Activated gamma-delta T cell (primary cell): Measurements from ENCODE around the gene RAB17.
"Not testable (repeated sequence)": the region's sequence is repeated elsewhere in the genome, so short reads cannot be mapped to it uniquely, and the experiment has no call there.

Experiments used
- DNase-seq: peaks from one replicate; lab custom pipeline; 2025; lab: John Stamatoyannopoulos, UW

Gene RAB17

DNA sequence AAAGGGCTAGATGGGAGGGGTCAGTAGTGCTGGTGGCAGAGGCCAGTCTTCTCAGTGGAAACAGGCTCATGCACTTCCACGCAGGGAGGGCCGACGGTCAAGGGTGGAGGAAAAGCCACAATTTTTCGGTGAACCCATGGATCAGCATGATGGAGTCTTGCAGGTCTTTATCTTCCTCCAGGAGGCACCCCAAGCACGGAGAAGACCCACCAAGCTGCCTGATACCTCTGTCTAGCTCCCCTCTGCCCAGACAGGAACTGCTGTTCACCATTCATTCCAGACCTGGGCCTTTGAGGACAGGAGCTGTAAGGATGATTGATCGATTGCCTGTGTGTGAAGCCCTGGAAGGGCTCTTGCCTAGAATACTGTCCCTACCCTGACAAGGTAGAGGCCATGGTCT lies 34.0 kb upstream of the RAB17 start:
- no peak for DNase-seq

GRCh38 chr2:237623428-237624403 lies 33.2 kb upstream of the RAB17 start:
- no peak for DNase-seq

GRCh38 chr2:237618449-237618848 lies 27.9 kb upstream of the RAB17 start:
- DNase-seq = no peak

DNA sequence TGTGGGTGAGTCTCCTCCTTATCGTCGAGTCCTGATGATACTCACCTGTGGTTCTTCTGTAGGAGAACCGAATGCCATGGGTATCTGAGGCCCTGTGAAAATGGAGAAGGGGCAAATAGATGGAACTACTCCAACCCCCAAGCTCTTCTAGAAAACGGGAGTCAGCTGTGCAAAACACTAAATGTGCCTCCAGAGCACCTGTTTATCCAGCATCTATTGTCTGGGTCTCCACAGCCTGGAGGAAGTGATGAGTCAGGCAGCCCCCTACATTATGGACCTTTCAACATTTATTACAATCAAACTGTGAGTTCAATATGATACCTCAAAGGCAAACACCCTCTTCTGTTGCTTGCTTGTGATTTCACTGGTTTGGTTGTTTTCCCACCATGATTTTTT lies 27.1 kb upstream of the RAB17 start:
- DNase-seq = no peak

GRCh38 chr2:237616734-237617586 lies 26.4 kb upstream of the RAB17 start:
- no peak for DNase-seq

GRCh38 chr2:237616373-237616733 lies 25.8 kb upstream of the RAB17 start:
- DNase-seq = no peak

DNA sequence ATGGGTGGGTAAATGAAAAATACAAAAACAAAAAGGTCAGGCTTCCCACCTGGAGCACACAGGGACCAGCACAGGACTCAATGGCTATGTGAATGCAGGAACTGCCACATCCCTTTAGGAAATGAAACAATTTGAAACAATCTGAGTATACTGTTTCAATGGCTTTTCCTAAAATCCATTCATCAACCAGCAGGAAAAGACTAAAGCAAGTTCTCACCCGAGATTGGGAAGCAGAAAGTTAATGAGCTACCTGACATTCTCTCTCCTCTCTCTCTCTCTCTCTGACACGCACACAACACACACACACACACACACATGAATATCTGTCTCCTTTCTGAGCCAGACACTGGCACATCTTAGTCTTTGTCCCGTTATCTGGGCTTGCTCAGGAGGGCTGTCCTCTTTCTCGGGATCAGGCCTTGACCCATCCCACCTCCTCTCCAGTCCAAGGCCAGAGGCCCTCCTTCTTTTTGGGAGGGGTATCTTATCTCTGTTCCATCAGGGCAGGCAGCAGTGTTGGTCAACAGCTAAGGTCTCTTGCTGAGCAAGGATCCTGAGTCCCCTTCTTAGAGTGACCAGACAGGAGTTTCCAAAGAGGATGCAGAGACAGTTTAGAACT lies 25.2 kb upstream of the RAB17 start:
- DNase-seq = no peak

DNA sequence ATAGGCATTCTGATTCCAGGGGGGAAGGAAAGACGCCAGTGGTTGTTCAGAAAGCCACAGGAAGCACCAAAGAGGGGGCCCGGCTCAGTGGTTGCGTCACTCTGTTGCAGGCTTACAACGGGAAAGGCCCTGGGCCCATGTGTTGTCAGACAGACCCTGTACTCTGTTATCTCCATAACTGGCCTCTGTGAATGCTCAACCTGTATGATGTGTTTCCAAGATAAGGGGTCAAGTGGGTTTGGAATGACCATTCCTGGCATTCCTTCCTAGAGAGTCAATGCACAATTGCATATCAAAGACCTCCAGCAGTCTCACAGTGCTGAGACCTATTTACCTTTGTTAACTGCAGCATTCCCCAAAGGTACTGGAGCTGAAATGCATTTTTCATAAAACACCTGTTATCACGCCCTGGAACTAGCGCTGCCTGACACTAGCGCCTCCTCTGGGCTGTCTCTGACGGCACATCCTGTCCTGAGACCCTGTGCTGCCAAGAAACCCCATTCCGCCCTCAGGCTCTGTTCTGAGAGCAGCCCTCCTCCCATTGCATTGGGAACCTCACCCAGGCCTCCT lies 23.7 kb upstream of the RAB17 start:
- no peak for DNase-seq

DNA sequence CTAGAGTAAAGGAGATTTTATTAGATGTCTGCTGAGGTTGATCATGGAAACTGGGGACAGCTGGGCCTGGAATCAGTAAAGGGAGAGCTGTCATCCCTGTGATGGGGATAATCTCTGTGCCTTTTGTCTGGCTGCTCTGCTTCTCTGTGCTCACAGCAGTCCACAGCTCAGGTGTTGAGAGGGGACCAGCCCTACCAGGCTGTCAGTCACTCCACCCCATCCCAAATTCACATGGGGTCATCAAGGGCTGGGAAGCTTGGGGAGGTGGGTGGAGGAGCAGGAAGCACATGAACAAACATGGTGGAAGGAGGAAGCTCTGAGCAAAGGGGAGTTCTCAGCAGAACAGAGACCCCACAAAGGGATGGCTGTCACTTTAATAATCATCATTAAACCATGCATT lies 23.1 kb upstream of the RAB17 start:
- no peak for DNase-seq

- no peak for DNase-seq
Observed at GRCh38 chr2:237612527-237613357, 22.2 kb upstream of the RAB17 start.

GRCh38 chr2:237606522-237606921 lies 16.0 kb upstream of the RAB17 start:
- DNase-seq = not testable (repeated sequence)

DNA sequence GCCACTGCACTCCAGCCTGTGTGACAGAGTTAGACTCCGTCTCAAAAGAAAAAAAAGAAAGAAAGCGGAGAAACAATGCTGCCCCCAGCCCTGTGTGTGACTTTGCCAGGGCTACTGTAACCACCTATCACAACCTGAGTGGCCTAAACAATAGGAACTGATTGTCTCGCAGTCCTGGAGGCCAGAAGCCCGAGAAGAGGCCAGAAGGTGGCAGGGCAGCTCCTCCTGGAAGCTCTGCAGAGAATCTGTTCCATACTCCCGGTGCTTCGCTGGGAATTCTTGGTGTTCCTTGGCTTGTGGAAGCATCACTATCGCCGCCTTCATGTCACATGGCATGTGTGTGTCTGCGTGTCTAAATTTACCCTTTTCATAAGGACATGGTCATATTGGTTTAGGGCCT lies 14.4 kb upstream of the RAB17 start:
- no peak for DNase-seq

DNA sequence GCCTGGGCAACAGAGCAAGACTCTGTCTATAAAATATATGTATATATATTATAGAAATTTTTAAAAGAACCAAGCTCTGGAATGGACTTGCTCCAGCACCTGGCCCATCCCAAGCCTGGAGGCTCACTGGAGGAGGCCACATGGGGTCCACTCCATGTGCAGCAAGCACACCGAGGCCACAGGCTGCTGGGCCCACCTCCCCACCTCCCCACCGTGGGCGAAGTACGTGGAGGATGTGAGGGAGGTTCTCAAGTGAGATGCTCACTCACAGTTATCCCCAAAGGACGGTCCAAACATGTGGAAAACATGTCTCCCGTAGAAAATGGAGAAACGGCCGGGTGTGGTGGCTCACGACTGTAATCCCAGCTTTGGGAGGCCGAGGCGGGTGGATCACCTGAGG lies 13.9 kb upstream of the RAB17 start:
- no peak for DNase-seq

DNA sequence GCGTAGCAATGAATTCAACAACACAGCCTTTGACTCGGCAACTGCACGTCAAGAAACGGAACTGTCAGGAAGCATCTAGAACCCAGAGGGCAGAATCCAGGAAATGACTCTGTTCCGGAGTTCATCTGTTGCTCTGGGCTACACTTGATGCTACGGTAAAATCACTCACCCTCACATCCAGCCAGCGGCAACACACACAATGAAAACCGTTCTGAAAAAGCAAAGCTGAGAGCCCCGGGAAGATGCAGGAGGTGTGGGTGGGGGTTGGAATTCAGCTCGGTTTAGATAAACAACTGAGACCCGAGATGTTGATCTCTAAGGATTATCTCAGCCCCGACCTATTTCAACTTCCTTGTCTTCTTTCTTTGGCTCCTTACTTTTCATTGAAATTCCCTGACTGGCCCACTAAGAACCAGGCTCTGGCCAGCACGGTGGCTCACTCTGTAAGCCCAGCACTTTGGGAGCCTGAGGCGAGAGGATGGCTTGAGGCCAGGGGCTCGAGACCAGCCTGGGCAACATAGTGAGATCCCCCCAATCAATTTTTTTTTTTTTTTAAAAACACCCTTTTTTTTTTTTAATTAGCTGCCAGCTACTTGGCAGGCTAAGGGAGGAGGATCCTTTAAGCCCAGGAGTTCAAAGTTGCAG lies 13.3 kb upstream of the RAB17 start:
- DNase-seq = no peak

DNA sequence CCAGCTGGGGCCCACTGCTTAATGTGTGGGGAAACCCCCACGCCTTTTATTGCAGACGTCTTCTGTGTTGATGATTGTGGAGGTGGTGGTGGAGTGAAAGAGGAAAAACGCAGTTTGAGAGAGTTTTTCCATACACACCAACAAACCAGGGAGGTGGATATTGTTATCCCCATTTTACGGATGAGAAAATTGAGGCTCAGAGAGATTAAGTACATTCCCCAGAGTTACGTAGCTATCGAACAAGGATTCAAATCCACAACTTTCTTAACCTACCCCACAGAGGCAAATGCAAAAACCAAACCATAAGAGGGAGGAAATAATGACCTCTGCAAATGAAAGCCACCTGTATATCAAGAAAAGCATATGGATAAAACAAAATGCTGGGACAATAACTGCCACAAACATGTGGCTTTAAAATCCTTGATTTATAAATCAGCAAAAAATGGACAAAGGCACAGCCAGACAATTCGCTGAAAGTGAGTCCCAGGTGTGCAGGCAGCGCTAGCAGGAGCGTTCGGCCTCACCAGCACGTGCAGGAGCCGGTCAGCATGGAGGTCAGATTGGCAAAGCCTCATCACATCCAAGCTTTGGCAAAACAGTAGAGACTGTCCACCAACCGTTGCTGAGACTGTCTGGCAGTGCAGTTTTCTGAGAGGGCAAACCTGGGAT lies 12.6 kb upstream of the RAB17 start:
- DNase-seq = no peak

DNA sequence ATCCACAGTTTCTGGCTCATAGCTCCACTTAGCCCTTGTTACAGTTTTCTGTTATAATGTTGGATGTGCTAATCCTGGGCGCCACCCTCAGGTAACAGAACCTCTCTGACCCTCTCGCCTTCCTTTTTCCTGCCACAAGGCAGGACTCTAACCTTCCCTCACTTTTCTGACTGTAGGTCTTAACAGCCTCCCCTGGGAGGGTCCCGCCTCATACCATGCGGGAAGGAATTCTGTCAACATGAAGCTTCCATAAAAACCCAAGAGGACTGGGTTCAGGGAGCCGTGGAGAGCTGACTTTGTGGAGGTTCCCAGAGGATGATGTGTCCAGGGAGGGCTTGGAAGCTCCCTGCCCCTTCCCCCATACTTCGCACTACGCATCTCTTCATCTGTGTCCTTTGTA lies 11.9 kb upstream of the RAB17 start:
- no peak for DNase-seq

GRCh38 chr2:237601453-237602116 lies 11.1 kb upstream of the RAB17 start:
- no peak for DNase-seq

DNA sequence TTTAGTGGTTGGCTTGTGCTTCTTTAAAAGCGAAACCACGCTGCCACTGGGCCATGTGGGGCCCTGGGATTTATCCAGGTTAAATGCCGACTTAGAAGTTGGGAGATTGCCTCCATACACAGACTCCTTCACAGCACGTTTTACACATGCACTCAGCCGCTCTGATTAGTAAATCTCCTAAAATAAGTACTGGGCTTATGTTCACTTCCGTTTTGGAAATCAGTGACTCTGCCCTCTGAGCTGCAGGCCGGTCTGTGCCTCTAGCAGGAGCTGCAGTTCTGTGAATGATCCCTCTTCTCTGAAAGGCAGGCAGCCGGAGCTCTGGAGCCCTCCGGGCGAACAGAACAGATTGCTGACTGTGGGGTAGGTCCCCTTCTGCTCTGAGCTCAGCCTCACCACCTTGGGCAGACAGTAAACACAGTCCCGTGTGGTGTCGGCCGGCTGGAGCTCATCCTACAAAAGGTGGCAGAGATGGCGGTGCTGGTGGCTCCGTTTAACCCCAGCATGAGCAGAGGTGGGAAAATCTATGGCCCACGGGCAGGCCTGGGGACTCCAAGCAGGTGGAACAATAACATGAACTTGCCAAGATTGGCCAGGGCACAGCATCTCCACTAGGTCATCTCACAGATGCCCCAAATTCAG lies 9.8 kb upstream of the RAB17 start:
- no peak for DNase-seq

GRCh38 chr2:237599465-237600110 lies 9.1 kb upstream of the RAB17 start:
- no peak for DNase-seq
